Measurements from ENCODE around the gene EPHA10. TPM values are rescaled to one million over a fixed set of nuclear protein-coding genes. Genes with fewer than 3 reads are reported as not detected.
A peak's percentile ranks its signal among the peaks of the same experiment; 100 is the strongest.

The EPHA10 gene
- total RNA-seq, 2 donors from 2014 or later = 0.42 TPM; not detected in 1

DNA sequence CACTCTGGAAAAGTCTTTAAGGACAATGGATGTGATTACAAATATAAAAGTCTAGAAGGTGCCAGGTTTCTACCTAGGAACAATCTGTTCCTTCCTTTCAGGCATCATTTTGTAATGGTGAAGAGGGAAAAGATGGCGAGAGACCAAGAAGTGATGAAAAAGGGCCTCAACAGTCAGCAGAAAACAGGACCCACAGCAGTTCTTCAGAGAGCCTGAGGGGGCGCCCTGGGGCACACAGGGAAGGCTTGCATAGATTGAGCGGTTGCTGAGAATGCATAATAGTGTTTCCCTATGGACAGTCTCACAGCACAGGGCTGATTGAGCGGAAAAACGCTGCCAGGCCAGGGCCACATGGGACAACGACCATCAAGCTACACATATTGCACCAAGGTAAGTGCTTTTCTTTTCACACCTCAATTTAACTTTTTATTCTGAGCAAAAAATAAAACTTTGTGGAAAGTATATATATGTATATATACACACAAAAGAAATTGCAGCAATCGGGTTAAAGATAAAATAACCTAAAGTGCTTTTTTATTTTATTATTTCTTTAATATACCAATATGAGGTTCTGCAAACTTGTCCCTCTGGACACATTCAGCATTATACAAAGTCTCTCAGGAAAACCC is 46.2 kb upstream of the EPHA10 start:
- Mint-ChIP-seq H3K4me3 (no peak overlapping the region), H3K27me3 (ENCODE audit: insufficient read depth) (no peaks in the 10 kb centered on the region), H3K27ac (no peak overlapping the region), H3K9me3 (no peaks in the 10 kb centered on the region), H3K4me1 (peaks cover 16% of the 10 kb centered on the region), H3K36me3 (ENCODE audit: low read depth) (peaks cover 35% of the 10 kb centered on the region)
- WGBS, 2 experiments (ENCODE audit: insufficient coverage in 1 of 2, insufficient read length in 1 of 2) = 20 to 30% methylated on average over 1 to 6 of the region's 7 CpGs
- TF ChIP-seq, protein P1, sequence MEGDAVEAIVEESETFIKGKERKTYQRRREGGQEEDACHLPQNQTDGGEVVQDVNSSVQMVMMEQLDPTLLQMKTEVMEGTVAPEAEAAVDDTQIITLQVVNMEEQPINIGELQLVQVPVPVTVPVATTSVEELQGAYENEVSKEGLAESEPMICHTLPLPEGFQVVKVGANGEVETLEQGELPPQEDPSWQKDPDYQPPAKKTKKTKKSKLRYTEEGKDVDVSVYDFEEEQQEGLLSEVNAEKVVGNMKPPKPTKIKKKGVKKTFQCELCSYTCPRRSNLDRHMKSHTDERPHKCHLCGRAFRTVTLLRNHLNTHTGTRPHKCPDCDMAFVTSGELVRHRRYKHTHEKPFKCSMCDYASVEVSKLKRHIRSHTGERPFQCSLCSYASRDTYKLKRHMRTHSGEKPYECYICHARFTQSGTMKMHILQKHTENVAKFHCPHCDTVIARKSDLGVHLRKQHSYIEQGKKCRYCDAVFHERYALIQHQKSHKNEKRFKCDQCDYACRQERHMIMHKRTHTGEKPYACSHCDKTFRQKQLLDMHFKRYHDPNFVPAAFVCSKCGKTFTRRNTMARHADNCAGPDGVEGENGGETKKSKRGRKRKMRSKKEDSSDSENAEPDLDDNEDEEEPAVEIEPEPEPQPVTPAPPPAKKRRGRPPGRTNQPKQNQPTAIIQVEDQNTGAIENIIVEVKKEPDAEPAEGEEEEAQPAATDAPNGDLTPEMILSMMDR (conservative IDR thresholded peaks at IDR 0.05) = peak; percentile 92
- H3K4me3 ChIP-seq (ENCODE audit: low read length) = no peak overlapping the region
- no peak overlapping the region for H3K9ac ChIP-seq (ENCODE audit: extremely low read depth, low read length, poor library complexity, severe bottlenecking)
- H3K36me3 ChIP-seq (ENCODE audit: control insufficient read depth, insufficient read depth, low read length) = peaks cover 34% of the 10 kb centered on the region
- peak; percentile 87 for DNase-seq
- H3K27ac ChIP-seq (ENCODE audit: low read depth, low read length) = no peak overlapping the region
- no peaks in the 10 kb centered on the region for H3K9me3 ChIP-seq (ENCODE audit: control insufficient read depth, low read length)
- H3K27me3 ChIP-seq (ENCODE audit: control insufficient read depth, insufficient read depth, low read length, poor library complexity, severe bottlenecking) = no peaks in the 10 kb centered on the region
- H3K4me1 ChIP-seq (ENCODE audit: control insufficient read depth, insufficient read depth, low read length) = peaks cover 5% of the 10 kb centered on the region

DNA sequence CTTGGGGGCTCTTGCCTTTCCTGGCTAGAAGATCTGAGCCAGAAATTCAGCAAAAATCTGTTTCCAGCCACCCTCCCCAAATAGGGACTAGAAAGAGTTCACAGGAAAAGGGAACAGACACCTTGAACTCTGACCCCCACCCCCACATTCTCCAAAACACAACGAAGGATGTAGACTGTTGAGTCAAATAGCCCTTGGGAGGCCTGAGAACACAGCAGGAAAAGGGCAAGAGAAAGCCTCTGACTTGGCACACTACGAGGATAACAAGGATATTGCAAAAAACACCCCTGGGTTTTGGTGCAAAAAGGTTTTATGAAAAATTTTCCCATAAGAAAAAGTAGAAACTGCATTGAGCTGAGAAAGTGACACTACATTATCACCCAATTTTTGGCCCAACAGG is 45.0 kb upstream of the EPHA10 start:
- Histone ChIP-seq H3K36me3 (ENCODE audit: control insufficient read depth, insufficient read depth, low read length) (peaks cover 36% of the 10 kb centered on the region), H3K27ac (ENCODE audit: low read depth, low read length) (no peak overlapping the region), H3K9me3 (ENCODE audit: control insufficient read depth, low read length) (no peaks in the 10 kb centered on the region), H3K4me1 (ENCODE audit: control insufficient read depth, insufficient read depth, low read length) (peaks cover 5% of the 10 kb centered on the region), H3K9ac (ENCODE audit: extremely low read depth, low read length, poor library complexity, severe bottlenecking) (no peak overlapping the region), H3K27me3 (ENCODE audit: control insufficient read depth, insufficient read depth, low read length, poor library complexity, severe bottlenecking) (no peaks in the 10 kb centered on the region), H3K4me3 (ENCODE audit: low read length) (no peak overlapping the region)
- 82 to 94% methylated on average over 2 of the region's 2 CpGs for WGBS, 2 experiments (ENCODE audit: insufficient coverage in 1 of 2, insufficient read length in 1 of 2)
- TF ChIP-seq, protein P1 (conservative IDR thresholded peaks at IDR 0.05) = no peak
- no peak for DNase-seq
- Mint-ChIP-seq H3K4me3 (no peak overlapping the region), H3K27ac (no peak overlapping the region), H3K27me3 (ENCODE audit: insufficient read depth) (no peaks in the 10 kb centered on the region), H3K4me1 (peaks cover 16% of the 10 kb centered on the region), H3K36me3 (ENCODE audit: low read depth) (peaks cover 38% of the 10 kb centered on the region), H3K9me3 (no peaks in the 10 kb centered on the region)

DNA sequence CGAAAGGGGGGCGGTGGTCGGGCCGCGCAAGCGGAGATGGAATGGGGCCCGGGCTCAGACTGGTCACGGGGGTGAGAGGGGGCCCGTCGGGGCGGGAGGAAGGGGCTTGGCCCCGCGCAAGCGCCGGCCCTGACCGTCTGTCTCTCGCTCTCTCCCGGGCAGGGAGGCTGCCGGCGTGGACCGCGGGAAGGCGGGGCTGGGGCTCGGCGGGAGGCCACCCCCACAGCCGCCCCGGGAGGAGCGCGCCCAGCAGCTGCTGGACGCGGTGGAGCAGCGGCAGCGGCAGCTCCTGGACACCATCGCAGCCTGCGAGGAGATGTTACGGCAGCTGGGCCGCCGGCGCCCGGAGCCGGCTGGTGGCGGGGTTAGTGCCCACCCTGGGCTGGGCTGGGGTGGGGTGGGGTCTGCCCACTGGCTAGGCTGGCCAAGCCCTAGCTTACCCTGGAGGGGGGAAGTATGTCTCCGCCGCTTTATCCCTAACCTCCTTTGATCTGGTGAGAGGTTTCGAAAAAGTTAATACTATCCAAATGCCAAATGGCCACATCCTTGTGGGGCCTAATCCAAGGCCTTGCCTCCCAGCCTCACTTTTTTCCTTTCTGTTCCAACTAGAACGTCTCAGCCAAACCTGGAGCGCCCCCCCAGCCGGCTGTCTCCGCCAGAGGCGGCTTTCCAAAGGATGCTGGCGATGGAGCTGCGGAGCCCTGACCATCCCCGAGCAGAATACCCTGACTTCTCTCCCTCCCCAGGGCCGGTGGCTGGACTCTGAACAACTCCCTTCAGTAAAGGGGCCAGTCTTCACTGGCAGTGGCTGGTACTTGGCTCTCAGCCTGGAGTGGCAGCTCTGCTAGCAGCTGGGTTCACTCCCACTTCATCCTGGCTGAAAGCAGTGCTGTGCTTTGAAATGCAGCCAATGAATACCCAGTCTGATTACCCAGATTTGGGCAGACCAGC is 43.7 kb upstream of the EPHA10 start:
- peak overlapping the region; percentile 91 for H3K27ac Mint-ChIP-seq
- no peaks in the 10 kb centered on the region for H3K27me3 ChIP-seq (ENCODE audit: control insufficient read depth, insufficient read depth, low read length, poor library complexity, severe bottlenecking)
- peak overlapping the region; percentile 80 for H3K4me3 Mint-ChIP-seq
- peak overlapping the region; percentile 85 for H3K4me3 ChIP-seq (ENCODE audit: low read length)
- H3K36me3 ChIP-seq (ENCODE audit: control insufficient read depth, insufficient read depth, low read length) = peaks cover 46% of the 10 kb centered on the region
- peaks cover 16% of the 10 kb centered on the region for H3K4me1 Mint-ChIP-seq
- DNase-seq = peak; percentile 74
- H3K4me1 ChIP-seq (ENCODE audit: control insufficient read depth, insufficient read depth, low read length) = peaks cover 5% of the 10 kb centered on the region
- peak overlapping the region; percentile 61 for H3K9ac ChIP-seq (ENCODE audit: extremely low read depth, low read length, poor library complexity, severe bottlenecking)
- no peaks in the 10 kb centered on the region for H3K9me3 ChIP-seq (ENCODE audit: control insufficient read depth, low read length)
- peak overlapping the region; percentile 68 for H3K27ac ChIP-seq (ENCODE audit: low read depth, low read length)
- H3K27me3 Mint-ChIP-seq (ENCODE audit: insufficient read depth) = no peaks in the 10 kb centered on the region
- H3K36me3 Mint-ChIP-seq (ENCODE audit: low read depth) = peaks cover 44% of the 10 kb centered on the region
- TF ChIP-seq, protein P1 (conservative IDR thresholded peaks at IDR 0.05) = no peak
- WGBS, 2 experiments (ENCODE audit: insufficient coverage in 1 of 2, insufficient read length in 1 of 2) = 0 to 2% methylated on average over 9 to 54 of the region's 54 CpGs
- H3K9me3 Mint-ChIP-seq = no peaks in the 10 kb centered on the region
